ENCODE results near the gene KIRREL3.

KIRREL3 gene

GRCh38 chr11:126547691-126548090 lies 452.9 kb downstream of the KIRREL3 start:
- DNase-seq (ENCODE audit: low read depth, low spot score): no peak
- in situ Hi-C loops (cut with HindIII; ENCODE audit: low sequenced_read_pairs): no loop called here
- TF ChIP-seq CTCF (IDR thresholded peaks at IDR 0.05; ENCODE audit: low read depth, low read length): no peak
- H3K4me3 ChIP-seq (ENCODE audit: low read depth, low read length): no peak overlapping the region

- H3K4me3 ChIP-seq (ENCODE audit: low read depth, low read length): no peak overlapping the region
- in situ Hi-C loops (cut with HindIII; ENCODE audit: low sequenced_read_pairs): no loop called here
- TF ChIP-seq CTCF (IDR thresholded peaks at IDR 0.05; ENCODE audit: low read depth, low read length): no peak
- DNase-seq (ENCODE audit: low read depth, low spot score): peak; percentile 86
Measured at GRCh38 chr11:126547161-126547560, 453.4 kb downstream of the KIRREL3 start.

- no peak overlapping the region for H3K4me3 ChIP-seq (ENCODE audit: low read depth, low read length)
- DNase-seq (ENCODE audit: low read depth, low spot score): no peak
- no peak for TF ChIP-seq CTCF (IDR thresholded peaks at IDR 0.05; ENCODE audit: low read depth, low read length)
- in situ Hi-C loops (cut with HindIII; ENCODE audit: low sequenced_read_pairs): no loop called here
Measured at GRCh38 chr11:126546694-126547093, 453.9 kb downstream of the KIRREL3 start.

GRCh38 chr11:126546191-126546590 lies 454.4 kb downstream of the KIRREL3 start:
- in situ Hi-C loops (cut with HindIII; ENCODE audit: low sequenced_read_pairs): no loop called here
- peak; percentile 16 for DNase-seq (ENCODE audit: low read depth, low spot score)
- no peak overlapping the region for H3K4me3 ChIP-seq (ENCODE audit: low read depth, low read length)
- no peak for TF ChIP-seq CTCF (IDR thresholded peaks at IDR 0.05; ENCODE audit: low read depth, low read length)

GRCh38 chr11:126545057-126545555 lies 455.5 kb downstream of the KIRREL3 start:
- TF ChIP-seq CTCF (IDR thresholded peaks at IDR 0.05; ENCODE audit: low read depth, low read length): no peak
- DNase-seq (ENCODE audit: low read depth, low spot score): no peak
- H3K4me3 ChIP-seq (ENCODE audit: low read depth, low read length): no peak overlapping the region
- in situ Hi-C loops (cut with HindIII; ENCODE audit: low sequenced_read_pairs): no loop called here

GRCh38 chr11:126544108-126545056 lies 456.2 kb downstream of the KIRREL3 start:
- no peak overlapping the region for H3K4me3 ChIP-seq (ENCODE audit: low read depth, low read length)
- in situ Hi-C loops (cut with HindIII; ENCODE audit: low sequenced_read_pairs): no loop called here
- peak; percentile 73 for DNase-seq (ENCODE audit: low read depth, low spot score)
- no peak for TF ChIP-seq CTCF (IDR thresholded peaks at IDR 0.05; ENCODE audit: low read depth, low read length)

Data from astrocyte of the spinal cord (primary cell).